CD14-positive monocyte (primary cell): ENCODE data around the gene ZSCAN29. TPM values are rescaled to one million over a fixed set of nuclear protein-coding genes. Genes with fewer than 3 reads are reported as not detected.

Experiments
- DNase-seq, 3 donors: peaks; one replicate each; pipeline ENCODE4 v3.0.0-alpha.2; 2011 to 2022
- H2AFZ ChIP-seq: 2 replicates; pipeline ENCODE4 v1.6.0; 2012; ENCODE audit warnings: mild to moderate bottlenecking, low read depth, low read length, inconsistent platforms; ENCODE audit not compliant: insufficient read depth, poor library complexity, severe bottlenecking
- H3K27ac ChIP-seq, 2 donors: 1 replicate in 1 of 2; 2 replicates in 1 of 2; pipeline ENCODE4 v1.5.1; 2012 to 2013; ENCODE audit warnings: low read length in 2 of 2, control low read depth in 1 of 2, inconsistent platforms in 1 of 2, low read depth in 1 of 2, mild to moderate bottlenecking in 1 of 2
- H3K27me3 ChIP-seq, 2 donors: one replicate each; pipeline versions ENCODE4 v1.6.0 to v1.6.1; 2011 to 2013; ENCODE audit warnings: low read length in 2 of 2; ENCODE audit not compliant: control insufficient read depth in 2 of 2, insufficient read depth in 2 of 2
- H3K36me3 ChIP-seq, 2 donors: replicated peaks in 1 of 2; 1 replicate in 1 of 2; 2 replicates in 1 of 2; pipeline versions ENCODE4 v1.5.1 to v1.6.1; 2012 to 2013; ENCODE audit warnings: low read length in 2 of 2, control low read depth in 1 of 2, inconsistent platforms in 1 of 2, mild to moderate bottlenecking in 1 of 2; ENCODE audit not compliant: insufficient read depth in 2 of 2, control insufficient read depth in 1 of 2
- H3K4me1 ChIP-seq, 2 donors: 1 replicate in 1 of 2; 2 replicates in 1 of 2; pipeline versions ENCODE4 v1.5.1 to v1.6.1; 2012 to 2013; ENCODE audit warnings: low read length in 2 of 2, control low read depth in 1 of 2, inconsistent platforms in 1 of 2, mild to moderate bottlenecking in 1 of 2, moderate library complexity in 1 of 2; ENCODE audit not compliant: insufficient read depth in 2 of 2, control insufficient read depth in 1 of 2
- H3K4me2 ChIP-seq: replicated peaks from 2 replicates; pipeline ENCODE3; 2012; ENCODE audit warnings: low read length, moderate library complexity, mild to moderate bottlenecking; ENCODE audit not compliant: poor library complexity, severe bottlenecking; ENCODE audit errors: extremely low read depth
- H3K4me3 ChIP-seq, 3 experiments: fragments of 200-600 bp in 1 of 3; sonication (generic) in 1 of 3; replicated peaks in 1 of 3; 1 replicate in 2 of 3; 2 replicates in 1 of 3; pipeline ENCODE4 v1.5.1; 2011 to 2013; ENCODE audit warnings: low read length in 3 of 3, mild to moderate bottlenecking in 3 of 3, control low read depth in 2 of 3, low read depth in 2 of 3, inconsistent platforms in 1 of 3, moderate library complexity in 1 of 3
- H3K79me2 ChIP-seq: 2 replicates; pipeline ENCODE4 v1.6.0; 2012; ENCODE audit warnings: mild to moderate bottlenecking, control low read depth, inconsistent platforms, low read length, moderate library complexity; ENCODE audit not compliant: insufficient read depth
- H3K9ac ChIP-seq: 2 replicates; pipeline ENCODE4 v1.6.0; 2017; ENCODE audit warnings: low read length, mild to moderate bottlenecking; ENCODE audit not compliant: insufficient read depth, poor library complexity, severe bottlenecking
- H3K9me3 ChIP-seq, 2 donors: replicated peaks in 1 of 2; 1 replicate in 1 of 2; 2 replicates in 1 of 2; pipeline versions ENCODE4 v1.5.1 to v1.6.1; 2012 to 2013; ENCODE audit warnings: low read length in 2 of 2, control low read depth in 1 of 2; ENCODE audit not compliant: control insufficient read depth in 1 of 2, insufficient read depth in 1 of 2
- H4K20me1 ChIP-seq: 2 replicates; pipeline ENCODE4 v1.6.0; 2012; ENCODE audit warnings: mild to moderate bottlenecking, low read length, control low read depth, moderate library complexity; ENCODE audit not compliant: insufficient read depth
- H3K27ac Mint-ChIP-seq, 7 donors: one replicate each; pipeline ENCODE4 v1.8.0; 2020; ENCODE audit warnings: mild to moderate bottlenecking in 7 of 7, mixed read lengths in 7 of 7, moderate library complexity in 6 of 7, inconsistent platforms in 2 of 7
- H3K27me3 Mint-ChIP-seq, 3 donors: one replicate each; pipeline ENCODE4 v1.8.0; 2021 to 2022; ENCODE audit warnings: low read depth in 3 of 3, mild to moderate bottlenecking in 3 of 3, mixed read lengths in 3 of 3, moderate library complexity in 3 of 3, inconsistent platforms in 1 of 3
- H3K36me3 Mint-ChIP-seq, 2 donors: one replicate each; pipeline ENCODE4 v1.8.0; 2020; ENCODE audit warnings: mixed read lengths in 2 of 2, inconsistent platforms in 1 of 2, mild to moderate bottlenecking in 1 of 2
- H3K4me1 Mint-ChIP-seq: one replicate; pipeline ENCODE4 v1.8.0; 2020; ENCODE audit warnings: mild to moderate bottlenecking, mixed read lengths
- H3K4me3 Mint-ChIP-seq, 2 donors: one replicate each; pipeline ENCODE4 v1.8.0; 2020; ENCODE audit warnings: mild to moderate bottlenecking in 2 of 2, mixed read lengths in 2 of 2, moderate library complexity in 1 of 2
- H3K9me3 Mint-ChIP-seq, 7 donors: one replicate each; pipeline ENCODE4 v1.8.0; 2020 to 2022; ENCODE audit warnings: mixed read lengths in 7 of 7, mild to moderate bottlenecking in 6 of 7, moderate library complexity in 6 of 7, inconsistent platforms in 2 of 7
- WGBS: methylation state at CpG from one replicate; pipeline ENCODE4 v1.1.5; 2013; ENCODE audit warnings: missing lambda C conversion rate; ENCODE audit not compliant: insufficient coverage; 5-methylcytosine and 5-hydroxymethylcytosine counted together
- intact Hi-C, 2 donors: fragments of 100-400 bp; cut with micrococcal nuclease; formaldehyde crosslinking; loops; one replicate each; pipeline versions ENCODE4 v1.15.0 to v1.15.1; 2023
- polyA plus RNA-seq, 3 donors: library from polyadenylated mRNA; depleted of rRNA in 1 of 3; unstranded in 2 of 3; stranded (reverse) in 1 of 3; fragments of 300-500 nt in 2 of 3; fragments of >200 nt in 1 of 3; fragmentation: Illumina TruSeq in 2 of 3; gene quantifications; 1 replicate in 2 of 3; 2 replicates in 1 of 3; pipeline ENCODE4 v1.2.3, GENCODE V29; 2012 to 2021
- TF ChIP-seq, protein P1 (sequence below): fragments of 200-600 bp; IDR thresholded peaks from one replicate; pipeline ENCODE4 v1.8.0; 2022; ENCODE audit warnings: antibody characterized with exemption, mild to moderate bottlenecking

Gene ZSCAN29
- polyA plus RNA-seq, 3 donors: 2.6 to 7.4 (median 4.3) TPM

DNA sequence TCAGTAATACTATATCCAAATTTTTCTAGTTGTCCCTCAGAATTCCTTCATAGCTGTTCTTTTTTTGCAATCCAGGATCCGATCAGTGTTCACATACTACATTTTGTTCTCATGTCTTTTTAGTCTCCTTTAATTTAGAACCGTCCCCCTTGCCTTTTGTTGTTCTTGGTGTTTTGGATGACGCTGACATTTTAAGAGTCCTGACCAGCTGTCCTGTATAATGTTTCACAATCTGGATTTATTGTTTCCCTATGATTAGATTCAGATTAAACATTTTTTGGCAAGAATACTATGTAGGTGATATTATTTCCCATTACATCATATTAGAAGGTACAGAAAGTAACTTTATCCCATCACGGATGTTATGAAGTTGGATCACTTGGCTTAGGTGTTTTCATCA, 11.5 kb upstream of the ZSCAN29 start:
- TF ChIP-seq, protein P1, sequence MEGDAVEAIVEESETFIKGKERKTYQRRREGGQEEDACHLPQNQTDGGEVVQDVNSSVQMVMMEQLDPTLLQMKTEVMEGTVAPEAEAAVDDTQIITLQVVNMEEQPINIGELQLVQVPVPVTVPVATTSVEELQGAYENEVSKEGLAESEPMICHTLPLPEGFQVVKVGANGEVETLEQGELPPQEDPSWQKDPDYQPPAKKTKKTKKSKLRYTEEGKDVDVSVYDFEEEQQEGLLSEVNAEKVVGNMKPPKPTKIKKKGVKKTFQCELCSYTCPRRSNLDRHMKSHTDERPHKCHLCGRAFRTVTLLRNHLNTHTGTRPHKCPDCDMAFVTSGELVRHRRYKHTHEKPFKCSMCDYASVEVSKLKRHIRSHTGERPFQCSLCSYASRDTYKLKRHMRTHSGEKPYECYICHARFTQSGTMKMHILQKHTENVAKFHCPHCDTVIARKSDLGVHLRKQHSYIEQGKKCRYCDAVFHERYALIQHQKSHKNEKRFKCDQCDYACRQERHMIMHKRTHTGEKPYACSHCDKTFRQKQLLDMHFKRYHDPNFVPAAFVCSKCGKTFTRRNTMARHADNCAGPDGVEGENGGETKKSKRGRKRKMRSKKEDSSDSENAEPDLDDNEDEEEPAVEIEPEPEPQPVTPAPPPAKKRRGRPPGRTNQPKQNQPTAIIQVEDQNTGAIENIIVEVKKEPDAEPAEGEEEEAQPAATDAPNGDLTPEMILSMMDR: no peak
- no peak overlapping the region for H3K27ac Mint-ChIP-seq
- H3K36me3 ChIP-seq: peaks cover 50 to 90% of the 10 kb centered on the region in 2 donors

DNA sequence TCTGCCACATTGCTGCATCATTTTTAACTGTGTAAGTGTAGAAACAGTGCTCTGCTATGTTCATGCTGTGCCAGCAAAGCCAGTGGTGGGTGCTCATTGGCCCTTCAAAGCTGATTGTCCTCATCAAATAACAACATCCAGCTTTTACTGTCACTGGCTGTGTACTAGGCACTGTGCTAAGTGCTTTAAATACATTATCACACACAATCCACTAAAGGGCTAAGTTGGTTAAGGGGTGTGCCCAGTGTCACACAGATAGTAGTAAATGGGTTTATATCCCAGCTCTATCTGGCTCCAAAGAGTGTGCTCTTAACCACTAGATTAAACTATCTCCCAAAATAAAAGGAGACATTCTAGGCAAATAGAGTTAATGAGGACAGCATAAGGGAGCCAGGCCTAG, 7.8 kb upstream of the ZSCAN29 start:
- Histone ChIP-seq H3K79me2 (no peaks in the 10 kb centered on the region), H3K9me3 (no peaks in the 10 kb centered on the region), H2AFZ (no peak overlapping the region), H3K4me2 (no peak overlapping the region), H3K27ac (no peak overlapping the region), H4K20me1 (no peaks in the 10 kb centered on the region), H3K4me1 (no peaks in the 10 kb centered on the region), H3K27me3 (no peaks in the 10 kb centered on the region), H3K4me3 (no peak overlapping the region), H3K36me3 (peaks cover 23 to 64% of the 10 kb centered on the region in 2 donors), H3K9ac (no peak overlapping the region)
- Mint-ChIP-seq H3K9me3 (peaks cover 0 to 3% (median 0%) of the 10 kb centered on the region in 7 donors), H3K36me3 (peaks cover 40 to 48% of the 10 kb centered on the region in 2 donors), H3K4me3 (no peak overlapping the region), H3K27ac (peak overlapping the region in 2 of 7 donors; percentile 6 to 58), H3K27me3 (no peaks in the 10 kb centered on the region), H3K4me1 (peaks cover 2% of the 10 kb centered on the region)
- intact Hi-C loops: no loop called here
- DNase-seq: no peak
- TF ChIP-seq, protein P1: no peak

More for the DNA sequence above, 11.5 kb upstream of the ZSCAN29 start:
- H3K4me1 ChIP-seq: no peaks in the 10 kb centered on the region
- H3K4me3 ChIP-seq: no peak overlapping the region
- H3K27ac ChIP-seq: no peak overlapping the region
- no peak for DNase-seq
- Mint-ChIP-seq H3K27me3 (no peaks in the 10 kb centered on the region), H3K36me3 (peaks cover 72 to 79% of the 10 kb centered on the region in 2 donors), H3K4me1 (no peaks in the 10 kb centered on the region), H3K4me3 (no peak overlapping the region), H3K9me3 (peaks cover 0 to 3% (median 0%) of the 10 kb centered on the region in 7 donors)
- no peak overlapping the region for H3K9ac ChIP-seq
- WGBS: no CpG with 5 or more reads among the region's 4 CpGs
- H3K4me2 ChIP-seq: no peak overlapping the region
- H2AFZ ChIP-seq: no peak overlapping the region
- no peaks in the 10 kb centered on the region for H3K27me3 ChIP-seq
- intact Hi-C loops: no loop called here
- H4K20me1 ChIP-seq: no peaks in the 10 kb centered on the region
- no peaks in the 10 kb centered on the region for H3K79me2 ChIP-seq
- no peaks in the 10 kb centered on the region for H3K9me3 ChIP-seq
